ENCODE data around the gene SURF4.

The SURF4 gene

GRCh38 chr9:133345596-133345995 lies 30.3 kb downstream of the SURF4 start:
- Histone ChIP-seq H3K4me1 (ENCODE audit: low read length) (peaks cover 17% of the 10 kb centered on the region; the same call in 1 of the 2 replicates), H4K20me1 (ENCODE audit: insufficient read depth, low read length) (peaks cover 4% of the 10 kb centered on the region; the same call in 1 of the 2 replicates), H3K36me3 (replicated peaks; ENCODE audit: insufficient read depth, low read length) (peaks cover 12% of the 10 kb centered on the region), H3K27ac (ENCODE audit: low read length) (no peak overlapping the region), H3K4me3 (ENCODE audit: low read length) (no peak overlapping the region), H3K79me2 (ENCODE audit: low read length) (peaks cover 54% of the 10 kb centered on the region), H3K4me2 (ENCODE audit: low read depth, low read length) (no peak overlapping the region), H3K27me3 (replicated peaks; ENCODE audit: insufficient read depth, low read length) (no peaks in the 10 kb centered on the region), H3K9me3 (replicated peaks; ENCODE audit: insufficient read depth, low read length) (no peaks in the 10 kb centered on the region), H3F3A (ENCODE audit: insufficient read depth, low read length) (peaks cover 26% of the 10 kb centered on the region), H2AFZ (ENCODE audit: low read length) (no peak overlapping the region), H3K9ac (ENCODE audit: low read length) (no peak overlapping the region), H3K9me2 (replicated peaks; ENCODE audit: insufficient read depth, low read length) (no peaks in the 10 kb centered on the region)
- TF ChIP-seq, protein P1, sequence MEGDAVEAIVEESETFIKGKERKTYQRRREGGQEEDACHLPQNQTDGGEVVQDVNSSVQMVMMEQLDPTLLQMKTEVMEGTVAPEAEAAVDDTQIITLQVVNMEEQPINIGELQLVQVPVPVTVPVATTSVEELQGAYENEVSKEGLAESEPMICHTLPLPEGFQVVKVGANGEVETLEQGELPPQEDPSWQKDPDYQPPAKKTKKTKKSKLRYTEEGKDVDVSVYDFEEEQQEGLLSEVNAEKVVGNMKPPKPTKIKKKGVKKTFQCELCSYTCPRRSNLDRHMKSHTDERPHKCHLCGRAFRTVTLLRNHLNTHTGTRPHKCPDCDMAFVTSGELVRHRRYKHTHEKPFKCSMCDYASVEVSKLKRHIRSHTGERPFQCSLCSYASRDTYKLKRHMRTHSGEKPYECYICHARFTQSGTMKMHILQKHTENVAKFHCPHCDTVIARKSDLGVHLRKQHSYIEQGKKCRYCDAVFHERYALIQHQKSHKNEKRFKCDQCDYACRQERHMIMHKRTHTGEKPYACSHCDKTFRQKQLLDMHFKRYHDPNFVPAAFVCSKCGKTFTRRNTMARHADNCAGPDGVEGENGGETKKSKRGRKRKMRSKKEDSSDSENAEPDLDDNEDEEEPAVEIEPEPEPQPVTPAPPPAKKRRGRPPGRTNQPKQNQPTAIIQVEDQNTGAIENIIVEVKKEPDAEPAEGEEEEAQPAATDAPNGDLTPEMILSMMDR (IDR thresholded peaks at IDR 0.05; ENCODE audit: low read length): no peak
- TF ChIP-seq EZH2phosphoT487 (IDR thresholded peaks at IDR 0.05; ENCODE audit: low read length) (no peak), EZH2 (optimal IDR thresholded peaks at IDR 0.05; ENCODE audit: low read depth, low read length) (no peak)
- no peak for DNase-seq

DNA sequence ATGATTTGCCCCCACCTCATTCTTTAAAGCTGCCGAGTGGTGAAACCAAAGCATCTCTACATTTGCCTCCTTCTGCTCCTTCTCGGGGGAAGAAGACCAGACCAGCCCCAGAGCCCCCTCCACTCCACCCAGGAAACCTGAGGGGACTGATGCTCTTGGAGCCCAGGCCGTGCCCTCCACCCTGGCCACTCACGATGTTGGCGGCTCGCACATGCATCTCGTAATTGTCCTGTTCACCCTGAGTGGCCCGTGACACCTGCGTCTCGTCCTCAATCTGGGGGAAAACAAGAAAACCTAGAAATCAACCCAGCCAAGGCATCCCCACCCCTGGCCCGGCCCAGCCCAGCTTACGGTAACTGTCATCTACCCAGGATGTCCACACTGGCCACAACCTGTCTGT lies 30.9 kb downstream of the SURF4 start:
- Histone ChIP-seq H3K4me2 (ENCODE audit: low read depth, low read length) (no peak overlapping the region), H3K9me2 (replicated peaks; ENCODE audit: insufficient read depth, low read length) (no peaks in the 10 kb centered on the region), H3K27me3 (replicated peaks; ENCODE audit: insufficient read depth, low read length) (no peaks in the 10 kb centered on the region), H3K36me3 (replicated peaks; ENCODE audit: insufficient read depth, low read length) (peaks cover 6% of the 10 kb centered on the region; the same call in 1 of the 2 replicates), H3K9me3 (replicated peaks; ENCODE audit: insufficient read depth, low read length) (no peaks in the 10 kb centered on the region), H3K4me3 (ENCODE audit: low read length) (no peak overlapping the region), H3F3A (ENCODE audit: insufficient read depth, low read length) (peaks cover 20% of the 10 kb centered on the region), H3K9ac (ENCODE audit: low read length) (no peak overlapping the region), H4K20me1 (ENCODE audit: insufficient read depth, low read length) (no peaks in the 10 kb centered on the region; the same call in 1 of the 2 replicates), H3K79me2 (ENCODE audit: low read length) (peaks cover 48% of the 10 kb centered on the region), H3K4me1 (ENCODE audit: low read length) (peaks cover 17% of the 10 kb centered on the region; the same call in 1 of the 2 replicates), H2AFZ (ENCODE audit: low read length) (no peak overlapping the region), H3K27ac (ENCODE audit: low read length) (no peak overlapping the region)
- no peak for DNase-seq
- TF ChIP-seq EZH2 (optimal IDR thresholded peaks at IDR 0.05; ENCODE audit: low read depth, low read length) (no peak), EZH2phosphoT487 (IDR thresholded peaks at IDR 0.05; ENCODE audit: low read length) (no peak)
- TF ChIP-seq, protein P1 (IDR thresholded peaks at IDR 0.05; ENCODE audit: low read length): no peak

GRCh38 chr9:133344071-133344470 lies 31.8 kb downstream of the SURF4 start:
- Histone ChIP-seq H3K27ac (ENCODE audit: low read length) (no peak overlapping the region), H3K4me3 (ENCODE audit: low read length) (no peak overlapping the region), H3K9me3 (replicated peaks; ENCODE audit: insufficient read depth, low read length) (no peaks in the 10 kb centered on the region), H3K79me2 (ENCODE audit: low read length) (peaks cover 39% of the 10 kb centered on the region), H3K4me1 (ENCODE audit: low read length) (0 out of 2 replicates have a peak, but pooled peaks cover 8% of the 10 kb centered on the region), H3K36me3 (replicated peaks; ENCODE audit: insufficient read depth, low read length) (no peaks in the 10 kb centered on the region), H3K4me2 (ENCODE audit: low read depth, low read length) (no peak overlapping the region), H3K9ac (ENCODE audit: low read length) (no peak overlapping the region), H3K27me3 (replicated peaks; ENCODE audit: insufficient read depth, low read length) (no peaks in the 10 kb centered on the region), H2AFZ (ENCODE audit: low read length) (no peak overlapping the region), H3K9me2 (replicated peaks; ENCODE audit: insufficient read depth, low read length) (no peaks in the 10 kb centered on the region), H4K20me1 (ENCODE audit: insufficient read depth, low read length) (no peaks in the 10 kb centered on the region), H3F3A (ENCODE audit: insufficient read depth, low read length) (peaks cover 11% of the 10 kb centered on the region)
- TF ChIP-seq EZH2phosphoT487 (IDR thresholded peaks at IDR 0.05; ENCODE audit: low read length): no peak
- TF ChIP-seq, protein P1 (IDR thresholded peaks at IDR 0.05; ENCODE audit: low read length): no peak
- no peak for TF ChIP-seq EZH2 (optimal IDR thresholded peaks at IDR 0.05; ENCODE audit: low read depth, low read length)
- no peak for DNase-seq

Data from MM.1S (cell line).